OCI-LY1 (cell line): ENCODE data around the gene TTC12.

ENCODE experiments used
- H2AFZ ChIP-seq: fragments of 200-600 bp; sonication (generic), shearing (Covaris generic); 2 replicates; pipeline ENCODE4 v1.6.0; 2014; ENCODE audit warnings: antibody characterized with exemption, mild to moderate bottlenecking, low read length
- H3F3A ChIP-seq: fragments of 200-600 bp; sonication (generic), shearing (Covaris generic); 2 replicates; pipeline ENCODE4 v1.6.0; 2014; ENCODE audit warnings: mild to moderate bottlenecking, antibody characterized with exemption, low read length, moderate library complexity; ENCODE audit not compliant: insufficient read depth
- H3K27ac ChIP-seq: fragments of 200-600 bp; sonication (generic); 2 replicates; pipeline ENCODE4 v1.5.1; 2014; ENCODE audit warnings: low read length, mixed run types, mild to moderate bottlenecking, low read depth; ENCODE audit not compliant: poor library complexity, severe bottlenecking
- H3K27me3 ChIP-seq: fragments of 200-600 bp; sonication (generic); 2 replicates; pipeline ENCODE4 v1.6.0; 2014; ENCODE audit warnings: antibody characterized with exemption, mild to moderate bottlenecking, low read length, moderate library complexity; ENCODE audit not compliant: insufficient read depth
- H3K36me3 ChIP-seq: fragments of 200-600 bp; sonication (generic); 2 replicates; pipeline ENCODE4 v1.6.1; 2014; ENCODE audit warnings: mild to moderate bottlenecking, antibody characterized with exemption, low read length, moderate library complexity, mixed read lengths; ENCODE audit not compliant: insufficient read depth
- H3K4me1 ChIP-seq: fragments of 200-600 bp; sonication (generic); 2 replicates; pipeline ENCODE4 v1.5.1; 2014; ENCODE audit warnings: mild to moderate bottlenecking, low read length, moderate library complexity; ENCODE audit not compliant: insufficient read depth, severe bottlenecking
- H3K4me2 ChIP-seq: fragments of 200-600 bp; sonication (generic), shearing (Covaris generic); 2 replicates; pipeline ENCODE4 v1.6.1; 2014; ENCODE audit warnings: low read length
- H3K4me3 ChIP-seq: fragments of 200-600 bp; sonication (generic); 2 replicates; pipeline ENCODE4 v1.5.1; 2014; ENCODE audit warnings: low read length, low read depth, mild to moderate bottlenecking, mixed read lengths; ENCODE audit not compliant: poor library complexity, severe bottlenecking
- H3K79me2 ChIP-seq: fragments of 200-600 bp; shearing (Covaris generic); 2 replicates; pipeline ENCODE4 v1.6.1; 2016; ENCODE audit warnings: mixed run types, low read length, mixed read lengths; ENCODE audit not compliant: insufficient read depth
- H3K9ac ChIP-seq: fragments of 200-600 bp; sonication (generic), shearing (Covaris generic); 2 replicates; pipeline ENCODE4 v1.6.1; 2014; ENCODE audit warnings: mild to moderate bottlenecking, low read length, mixed read lengths
- H3K9me2 ChIP-seq: fragments of 200-600 bp; sonication (generic), shearing (Covaris generic); 2 replicates; pipeline ENCODE4 v1.6.1; 2014; ENCODE audit warnings: low read depth, mild to moderate bottlenecking, low read length, mixed read lengths
- H3K9me3 ChIP-seq: fragments of 200-600 bp; shearing (Covaris generic); 2 replicates; pipeline ENCODE4 v1.6.1; 2014; ENCODE audit warnings: low read length, mixed read lengths
- H4K20me1 ChIP-seq: fragments of 200-600 bp; sonication (generic), shearing (Covaris generic); 2 replicates; pipeline ENCODE4 v1.6.0; 2016; ENCODE audit warnings: mild to moderate bottlenecking, low read length; ENCODE audit not compliant: insufficient read depth
- EZH2 ChIP-seq: fragments of 200-600 bp; sonication (generic), shearing (Covaris generic); IDR thresholded peaks from 2 replicates; pipeline ENCODE4 v1.8.0; 2017; ENCODE audit warnings: borderline replicate concordance, mixed run types, mild to moderate bottlenecking, antibody characterized with exemption, low read length, moderate library complexity, mixed read lengths
- TF ChIP-seq, protein P1 (sequence below): fragments of 200-600 bp; sonication (generic), shearing (Covaris generic); IDR thresholded peaks from 2 replicates; pipeline ENCODE4 v1.5.1; 2017; ENCODE audit warnings: mild to moderate bottlenecking, antibody characterized with exemption, low read length, moderate library complexity, mixed read lengths

TTC12 gene

DNA sequence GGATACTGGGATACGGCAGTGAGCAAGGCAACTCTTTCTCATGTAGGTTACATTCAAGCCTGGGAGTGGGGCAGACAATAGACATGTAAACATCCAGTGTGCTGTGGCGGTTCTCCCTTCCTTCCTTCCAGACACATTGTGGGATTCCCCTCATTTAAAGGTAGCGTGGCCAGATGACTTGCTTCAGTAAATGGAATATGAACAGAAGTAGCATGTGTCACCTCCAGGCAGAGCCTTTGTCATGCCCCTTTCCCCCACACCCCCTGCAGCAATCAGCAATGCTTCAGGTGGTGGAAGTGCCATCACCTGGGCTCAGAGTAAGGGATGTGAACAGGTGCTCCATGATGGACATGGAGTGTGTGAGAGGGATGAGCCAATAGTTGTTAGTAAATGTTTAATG is 34.8 kb upstream of the TTC12 start:
- Histone ChIP-seq H2AFZ (no peak overlapping the region), H3K27me3 (no peaks in the 10 kb centered on the region), H3K79me2 (no peaks in the 10 kb centered on the region), H3K4me1 (no peaks in the 10 kb centered on the region), H3K9me3 (no peaks in the 10 kb centered on the region), H4K20me1 (no peaks in the 10 kb centered on the region), H3F3A (no peaks in the 10 kb centered on the region), H3K36me3 (no peaks in the 10 kb centered on the region), H3K4me2 (no peak overlapping the region), H3K9me2 (no peaks in the 10 kb centered on the region), H3K4me3 (no peak overlapping the region), H3K27ac (no peak overlapping the region), H3K9ac (no peak overlapping the region)
- TF ChIP-seq EZH2, result no peak
- TF ChIP-seq, protein P1, sequence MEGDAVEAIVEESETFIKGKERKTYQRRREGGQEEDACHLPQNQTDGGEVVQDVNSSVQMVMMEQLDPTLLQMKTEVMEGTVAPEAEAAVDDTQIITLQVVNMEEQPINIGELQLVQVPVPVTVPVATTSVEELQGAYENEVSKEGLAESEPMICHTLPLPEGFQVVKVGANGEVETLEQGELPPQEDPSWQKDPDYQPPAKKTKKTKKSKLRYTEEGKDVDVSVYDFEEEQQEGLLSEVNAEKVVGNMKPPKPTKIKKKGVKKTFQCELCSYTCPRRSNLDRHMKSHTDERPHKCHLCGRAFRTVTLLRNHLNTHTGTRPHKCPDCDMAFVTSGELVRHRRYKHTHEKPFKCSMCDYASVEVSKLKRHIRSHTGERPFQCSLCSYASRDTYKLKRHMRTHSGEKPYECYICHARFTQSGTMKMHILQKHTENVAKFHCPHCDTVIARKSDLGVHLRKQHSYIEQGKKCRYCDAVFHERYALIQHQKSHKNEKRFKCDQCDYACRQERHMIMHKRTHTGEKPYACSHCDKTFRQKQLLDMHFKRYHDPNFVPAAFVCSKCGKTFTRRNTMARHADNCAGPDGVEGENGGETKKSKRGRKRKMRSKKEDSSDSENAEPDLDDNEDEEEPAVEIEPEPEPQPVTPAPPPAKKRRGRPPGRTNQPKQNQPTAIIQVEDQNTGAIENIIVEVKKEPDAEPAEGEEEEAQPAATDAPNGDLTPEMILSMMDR, result no peak

DNA sequence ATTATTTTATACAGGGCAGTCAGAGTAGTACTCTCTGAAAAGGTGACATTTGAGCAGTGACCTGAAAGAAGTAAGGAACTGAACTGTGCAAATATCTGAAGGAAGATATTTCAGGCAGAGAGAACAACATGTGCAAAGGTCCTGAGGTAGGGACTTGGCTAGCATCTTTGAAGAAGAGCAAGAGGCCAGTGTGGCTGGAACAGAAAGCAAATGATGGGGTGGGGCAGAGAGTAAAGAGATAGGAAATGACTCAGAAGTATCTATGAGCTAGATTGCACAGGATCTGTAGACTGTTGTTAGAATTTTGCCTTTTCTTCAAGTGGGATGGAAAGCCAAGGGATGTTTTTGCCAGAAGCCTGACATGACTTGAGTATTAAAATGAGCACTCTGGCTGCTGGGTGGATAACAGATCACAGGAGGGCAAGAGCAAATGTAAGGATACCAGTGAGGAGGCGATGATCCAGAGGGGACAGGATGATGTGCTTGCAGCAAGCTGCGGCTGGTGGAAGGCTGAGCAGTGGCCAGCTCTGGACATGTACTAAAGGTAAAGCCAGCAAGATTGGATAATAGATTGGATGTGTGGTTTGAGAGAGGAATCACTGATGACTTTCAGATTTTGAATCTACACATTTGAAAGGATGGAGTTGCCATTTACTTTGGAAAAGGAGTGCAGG is 33.2 kb upstream of the TTC12 start:
- no peak overlapping the region for H2AFZ ChIP-seq
- no peaks in the 10 kb centered on the region for H3K9me3 ChIP-seq
- no peaks in the 10 kb centered on the region for H4K20me1 ChIP-seq
- no peaks in the 10 kb centered on the region for H3K27me3 ChIP-seq
- H3K4me2 ChIP-seq, result no peak overlapping the region
- H3F3A ChIP-seq, result no peaks in the 10 kb centered on the region
- H3K79me2 ChIP-seq, result no peaks in the 10 kb centered on the region
- H3K9me2 ChIP-seq, result no peaks in the 10 kb centered on the region
- H3K27ac ChIP-seq, result no peak overlapping the region
- H3K4me1 ChIP-seq, result no peaks in the 10 kb centered on the region
- H3K9ac ChIP-seq, result no peak overlapping the region
- H3K4me3 ChIP-seq, result no peak overlapping the region
- TF ChIP-seq EZH2, result no peak
- TF ChIP-seq, protein P1, result no peak
- H3K36me3 ChIP-seq, result no peaks in the 10 kb centered on the region

DNA sequence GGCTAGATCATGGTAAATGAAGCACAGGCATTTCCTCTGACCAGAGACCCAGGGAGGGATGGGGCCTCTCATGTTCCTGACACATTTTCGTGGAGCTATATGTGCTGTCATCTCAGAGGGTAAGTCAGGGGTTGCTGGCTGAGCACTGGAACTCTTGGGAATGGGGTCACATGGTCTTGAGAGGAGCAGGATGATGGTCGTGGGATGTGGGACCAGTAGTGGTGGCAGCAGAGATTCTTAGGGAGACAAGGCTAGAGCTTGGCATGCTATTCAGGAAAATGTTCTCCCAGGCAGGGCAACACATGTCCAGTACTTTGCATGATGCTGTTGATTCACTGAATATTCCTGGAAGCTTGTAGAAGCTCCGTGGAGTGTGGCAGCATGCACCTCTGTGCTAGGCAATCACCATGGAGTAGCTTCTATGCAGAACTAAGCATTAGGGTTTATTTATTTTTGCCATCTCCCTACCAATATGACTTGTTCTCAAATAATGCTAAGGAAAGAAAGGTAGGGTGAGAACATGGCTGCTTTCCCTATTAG is 31.4 kb upstream of the TTC12 start:
- H3K27me3 ChIP-seq, result no peaks in the 10 kb centered on the region
- H3K79me2 ChIP-seq, result no peaks in the 10 kb centered on the region
- H4K20me1 ChIP-seq, result no peaks in the 10 kb centered on the region
- H3K9me2 ChIP-seq, result no peaks in the 10 kb centered on the region
- no peaks in the 10 kb centered on the region for H3K36me3 ChIP-seq
- no peaks in the 10 kb centered on the region for H3K9me3 ChIP-seq
- no peaks in the 10 kb centered on the region for H3K4me1 ChIP-seq
- H3K9ac ChIP-seq, result no peak overlapping the region
- no peak overlapping the region for H3K27ac ChIP-seq
- TF ChIP-seq, protein P1, result no peak
- no peak for TF ChIP-seq EZH2
- H3F3A ChIP-seq, result no peaks in the 10 kb centered on the region
- no peak overlapping the region for H2AFZ ChIP-seq
- no peak overlapping the region for H3K4me2 ChIP-seq
- H3K4me3 ChIP-seq, result no peak overlapping the region
